ENCODE measurements around the gene ITPR3. TPM values are rescaled to one million over a fixed set of nuclear protein-coding genes. Genes with fewer than 3 reads are reported as not detected.

ITPR3 gene
- total and polyA plus RNA-seq, 2 of the 13 experiments (the other 11 are each of a cell fraction or from before 2014, with no cell fraction given): 3.8 to 21.4 TPM

- no peak overlapping the region for H3K27ac ChIP-seq (ENCODE audit: extremely low read length, insufficient read depth, low read length)
- intact Hi-C loops (cut with micrococcal nuclease; ENCODE audit: unreplicated experiment) (no loop called here), in situ Hi-C loops (cut with HindIII; ENCODE audit: extremely low pct_ligation_motif_present, low pct_unique_long_range_greater_than_20kb) (no loop called here)
- FAIRE-seq (no peak), DNase-seq (ENCODE audit: low spot score) (no peak), ATAC-seq (no peak)
- CTCF ChIA-PET (ENCODE audit: low intra/inter-chr PET ratio, low total read pairs): no interaction called here
- H3K27me3 ChIP-seq (ENCODE audit: control insufficient read depth in 1 of 2, insufficient read depth in 2 of 2, low read length in 2 of 2): no peaks in the 10 kb centered on the region
- H3K4me3 ChIP-seq (replicated peaks in 1 of 3; ENCODE audit: insufficient read depth in 1 of 3, low read depth in 2 of 3, low read length in 3 of 3): no peak overlapping the region
- no peak overlapping the region for H3K4me2 ChIP-seq (ENCODE audit: low read depth, low read length)
- no peaks in the 10 kb centered on the region for H3K4me1 ChIP-seq (ENCODE audit: insufficient read depth, low read length)
- no TSS peak for BruUV-seq (replicated peaks)
- no peaks in the 10 kb centered on the region for H3K79me2 ChIP-seq (ENCODE audit: insufficient read depth, low read length)
- no peak overlapping the region for H3K9ac ChIP-seq (ENCODE audit: insufficient read depth, low read depth, low read length)
- H2AFZ ChIP-seq (ENCODE audit: low read length): no peak overlapping the region
- H3K9me3 ChIP-seq (ENCODE audit: low read length): no peaks in the 10 kb centered on the region
- 98% methylated on average over 9 of the region's 11 CpGs for WGBS (ENCODE audit: low lambda C conversion rate)
- no peaks in the 10 kb centered on the region for H4K20me1 ChIP-seq (ENCODE audit: insufficient read depth, low read length)
- POLR2A ChIA-PET: interaction anchor here (1.9 kb wide), 1 partner anchor 78 kb away, joined by 5 read pairs; no protein-coding TSS in a partner anchor
- peaks cover 0 to 4% of the 10 kb centered on the region in 2 experiments; a peak in 3 of 5 replicates for H3K36me3 ChIP-seq (replicated peaks in 1 of 2; ENCODE audit: control insufficient read depth in 1 of 2, insufficient read depth in 2 of 2, low read length in 2 of 2)
- TF ChIP-seq ZNF597 (CRISPR knock-in tag; IDR thresholded peaks at IDR 0.05): no peak
Observed at GRCh38 chr6:33667776-33668175, 46.7 kb downstream of the ITPR3 start.

- ChIA-PET CTCF (ENCODE audit: low intra/inter-chr PET ratio, low total read pairs) (no interaction called here), POLR2A (interaction anchor here (1.9 kb wide), 1 partner anchor 78 kb away, joined by 5 read pairs; no protein-coding TSS in a partner anchor)
- BruUV-seq (replicated peaks): no TSS peak
- H3K79me2 ChIP-seq (ENCODE audit: insufficient read depth, low read length): no peaks in the 10 kb centered on the region
- no peak overlapping the region for H2AFZ ChIP-seq (ENCODE audit: low read length)
- no peak for FAIRE-seq
- no peak overlapping the region for H3K9ac ChIP-seq (ENCODE audit: insufficient read depth, low read depth, low read length)
- WGBS (ENCODE audit: low lambda C conversion rate): 98% methylated on average over 6 of the region's 8 CpGs
- in situ Hi-C loops (cut with HindIII; ENCODE audit: extremely low pct_ligation_motif_present, low pct_unique_long_range_greater_than_20kb): no loop called here
- no peaks in the 10 kb centered on the region for H3K9me3 ChIP-seq (ENCODE audit: low read length)
- H3K36me3 ChIP-seq (replicated peaks in 1 of 2; ENCODE audit: control insufficient read depth in 1 of 2, insufficient read depth in 2 of 2, low read length in 2 of 2): peaks cover 0 to 4% of the 10 kb centered on the region in 2 experiments; a peak in 3 of 5 replicates
- no peak overlapping the region for H3K4me2 ChIP-seq (ENCODE audit: low read depth, low read length)
- no peak overlapping the region for H3K4me3 ChIP-seq (replicated peaks in 1 of 3; ENCODE audit: insufficient read depth in 1 of 3, low read depth in 2 of 3, low read length in 3 of 3)
- TF ChIP-seq ZBTB21 (CRISPR knock-in tag; IDR thresholded peaks at IDR 0.05) (no peak), TBP (CRISPR knock-in tag; IDR thresholded peaks at IDR 0.05) (no peak), KLF12 (CRISPR knock-in tag; IDR thresholded peaks at IDR 0.05; ENCODE audit: borderline replicate concordance) (no peak), MIER3 (CRISPR knock-in tag; IDR thresholded peaks at IDR 0.05; ENCODE audit: borderline replicate concordance) (no peak), NONO (IDR thresholded peaks at IDR 0.05) (no peak), NONO (CRISPR knock-in tag; conservative IDR thresholded peaks at IDR 0.05) (no peak)
- no peaks in the 10 kb centered on the region for H3K27me3 ChIP-seq (ENCODE audit: control insufficient read depth in 1 of 2, insufficient read depth in 2 of 2, low read length in 2 of 2)
- H3K4me1 ChIP-seq (ENCODE audit: insufficient read depth, low read length): no peaks in the 10 kb centered on the region
- no peak for ATAC-seq
- H3K27ac ChIP-seq (ENCODE audit: extremely low read length, insufficient read depth, low read length): no peak overlapping the region
- no peaks in the 10 kb centered on the region for H4K20me1 ChIP-seq (ENCODE audit: insufficient read depth, low read length)
- intact Hi-C loops (cut with micrococcal nuclease; ENCODE audit: unreplicated experiment): no loop called here
- no peak for DNase-seq (ENCODE audit: low spot score)
Observed at GRCh38 chr6:33668328-33668727, 47.2 kb downstream of the ITPR3 start.

Measured in HepG2 (cell line).